ENCODE results near the gene GRIFIN.

Gene GRIFIN

GRCh38 chr7:2445898-2446555, 30.2 kb downstream of the GRIFIN start:
- 94% methylated on average over 21 of the region's 21 CpGs for WGBS
- Histone ChIP-seq H3K4me1 (ENCODE audit: insufficient read depth, low read length) (no peaks in the 10 kb centered on the region), H3K9ac (ENCODE audit: low read depth, low read length) (no peak overlapping the region), H3K27me3 (ENCODE audit: insufficient read depth, low read length) (no peaks in the 10 kb centered on the region), H3K27ac (ENCODE audit: low read depth, low read length) (no peak overlapping the region), H3K36me3 (ENCODE audit: insufficient read depth, low read length) (no peaks in the 10 kb centered on the region), H3K9me3 (ENCODE audit: insufficient read depth, low read depth, low read length) (no peaks in the 10 kb centered on the region), H3K4me3 (ENCODE audit: low read length) (no peak overlapping the region)

- 93% methylated on average over 10 of the region's 10 CpGs for WGBS
- Histone ChIP-seq H3K9ac (ENCODE audit: low read depth, low read length) (no peak overlapping the region), H3K4me3 (ENCODE audit: low read length) (no peak overlapping the region), H3K27me3 (ENCODE audit: insufficient read depth, low read length) (no peaks in the 10 kb centered on the region), H3K36me3 (ENCODE audit: insufficient read depth, low read length) (no peaks in the 10 kb centered on the region), H3K9me3 (ENCODE audit: insufficient read depth, low read depth, low read length) (no peaks in the 10 kb centered on the region), H3K4me1 (ENCODE audit: insufficient read depth, low read length) (no peaks in the 10 kb centered on the region), H3K27ac (ENCODE audit: low read depth, low read length) (no peak overlapping the region)
These were observed 31.2 kb downstream of the GRIFIN start for GRCh38 chr7:2445047-2445446.

GRCh38 chr7:2444476-2444875, 31.7 kb downstream of the GRIFIN start:
- WGBS, result 80% methylated on average over 3 of the region's 3 CpGs
- Histone ChIP-seq H3K9ac (ENCODE audit: low read depth, low read length) (no peak overlapping the region), H3K4me3 (ENCODE audit: low read length) (no peak overlapping the region), H3K27me3 (ENCODE audit: insufficient read depth, low read length) (no peaks in the 10 kb centered on the region), H3K4me1 (ENCODE audit: insufficient read depth, low read length) (no peaks in the 10 kb centered on the region), H3K36me3 (ENCODE audit: insufficient read depth, low read length) (no peaks in the 10 kb centered on the region), H3K27ac (ENCODE audit: low read depth, low read length) (no peak overlapping the region; the same call in 1 of the 2 replicates), H3K9me3 (ENCODE audit: insufficient read depth, low read depth, low read length) (no peaks in the 10 kb centered on the region)

- Histone ChIP-seq H3K4me3 (ENCODE audit: low read length) (no peak overlapping the region), H3K9ac (ENCODE audit: low read depth, low read length) (no peak overlapping the region), H3K36me3 (ENCODE audit: insufficient read depth, low read length) (no peaks in the 10 kb centered on the region), H3K4me1 (ENCODE audit: insufficient read depth, low read length) (no peaks in the 10 kb centered on the region), H3K27ac (ENCODE audit: low read depth, low read length) (no peak overlapping the region), H3K9me3 (ENCODE audit: insufficient read depth, low read depth, low read length) (no peaks in the 10 kb centered on the region), H3K27me3 (ENCODE audit: insufficient read depth, low read length) (no peaks in the 10 kb centered on the region)
- 98% methylated on average over 7 of the region's 9 CpGs for WGBS
These were observed 32.7 kb downstream of the GRIFIN start for GRCh38 chr7:2443491-2443890.

GRCh38 chr7:2441430-2442058, 34.7 kb downstream of the GRIFIN start:
- H3K4me1 ChIP-seq (ENCODE audit: insufficient read depth, low read length), result no peaks in the 10 kb centered on the region
- WGBS, result 93% methylated on average over 5 of the region's 5 CpGs
- no peak overlapping the region for H3K27ac ChIP-seq (ENCODE audit: low read depth, low read length)
- H3K9ac ChIP-seq (ENCODE audit: low read depth, low read length), result no peak overlapping the region
- no peak overlapping the region for H3K4me3 ChIP-seq (ENCODE audit: low read length)
- no peaks in the 10 kb centered on the region for H3K36me3 ChIP-seq (ENCODE audit: insufficient read depth, low read length)
- no peaks in the 10 kb centered on the region for H3K27me3 ChIP-seq (ENCODE audit: insufficient read depth, low read length)
- H3K9me3 ChIP-seq (ENCODE audit: insufficient read depth, low read depth, low read length), result no peaks in the 10 kb centered on the region

GRCh38 chr7:2440608-2441245, 35.5 kb downstream of the GRIFIN start:
- Histone ChIP-seq H3K27me3 (ENCODE audit: insufficient read depth, low read length) (no peaks in the 10 kb centered on the region), H3K9ac (ENCODE audit: low read depth, low read length) (no peak overlapping the region), H3K4me1 (ENCODE audit: insufficient read depth, low read length) (no peaks in the 10 kb centered on the region), H3K36me3 (ENCODE audit: insufficient read depth, low read length) (no peaks in the 10 kb centered on the region), H3K9me3 (ENCODE audit: insufficient read depth, low read depth, low read length) (no peaks in the 10 kb centered on the region), H3K4me3 (ENCODE audit: low read length) (no peak overlapping the region), H3K27ac (ENCODE audit: low read depth, low read length) (no peak overlapping the region)
- 95% methylated on average over 21 of the region's 21 CpGs for WGBS

GRCh38 chr7:2438775-2439174, 37.4 kb downstream of the GRIFIN start:
- H3K9me3 ChIP-seq (ENCODE audit: insufficient read depth, low read depth, low read length), result no peaks in the 10 kb centered on the region
- H3K27ac ChIP-seq (ENCODE audit: low read depth, low read length), result no peak overlapping the region
- no peaks in the 10 kb centered on the region for H3K4me1 ChIP-seq (ENCODE audit: insufficient read depth, low read length)
- H3K4me3 ChIP-seq (ENCODE audit: low read length), result no peak overlapping the region
- H3K9ac ChIP-seq (ENCODE audit: low read depth, low read length), result no peak overlapping the region
- peaks cover 10% of the 10 kb centered on the region for H3K36me3 ChIP-seq (ENCODE audit: insufficient read depth, low read length)
- no peaks in the 10 kb centered on the region for H3K27me3 ChIP-seq (ENCODE audit: insufficient read depth, low read length)
- WGBS, result 95% methylated on average over 13 of the region's 13 CpGs

GRCh38 chr7:2438186-2438585, 38.0 kb downstream of the GRIFIN start:
- Histone ChIP-seq H3K9ac (ENCODE audit: low read depth, low read length) (no peak overlapping the region), H3K27ac (ENCODE audit: low read depth, low read length) (no peak overlapping the region), H3K36me3 (ENCODE audit: insufficient read depth, low read length) (peaks cover 16% of the 10 kb centered on the region), H3K9me3 (ENCODE audit: insufficient read depth, low read depth, low read length) (no peaks in the 10 kb centered on the region), H3K27me3 (ENCODE audit: insufficient read depth, low read length) (no peaks in the 10 kb centered on the region), H3K4me1 (ENCODE audit: insufficient read depth, low read length) (no peaks in the 10 kb centered on the region), H3K4me3 (ENCODE audit: low read length) (no peak overlapping the region)
- 93% methylated on average over 7 of the region's 7 CpGs for WGBS

- no peak overlapping the region for H3K4me3 ChIP-seq (ENCODE audit: low read length)
- H3K27me3 ChIP-seq (ENCODE audit: insufficient read depth, low read length), result no peaks in the 10 kb centered on the region
- H3K27ac ChIP-seq (ENCODE audit: low read depth, low read length), result no peak overlapping the region
- 97% methylated on average over 11 of the region's 16 CpGs for WGBS
- no peaks in the 10 kb centered on the region for H3K9me3 ChIP-seq (ENCODE audit: insufficient read depth, low read depth, low read length)
- no peaks in the 10 kb centered on the region for H3K4me1 ChIP-seq (ENCODE audit: insufficient read depth, low read length)
- H3K9ac ChIP-seq (ENCODE audit: low read depth, low read length), result no peak overlapping the region
- peaks cover 19% of the 10 kb centered on the region for H3K36me3 ChIP-seq (ENCODE audit: insufficient read depth, low read length)
These were observed 38.6 kb downstream of the GRIFIN start for GRCh38 chr7:2437537-2438148.

- H3K9ac ChIP-seq (ENCODE audit: low read depth, low read length), result no peak overlapping the region
- no peak overlapping the region for H3K27ac ChIP-seq (ENCODE audit: low read depth, low read length)
- H3K9me3 ChIP-seq (ENCODE audit: insufficient read depth, low read depth, low read length), result no peaks in the 10 kb centered on the region
- WGBS, result 94% methylated on average over 9 of the region's 9 CpGs
- H3K27me3 ChIP-seq (ENCODE audit: insufficient read depth, low read length), result no peaks in the 10 kb centered on the region
- H3K4me1 ChIP-seq (ENCODE audit: insufficient read depth, low read length), result no peaks in the 10 kb centered on the region
- no peak overlapping the region for H3K4me3 ChIP-seq (ENCODE audit: low read length)
- H3K36me3 ChIP-seq (ENCODE audit: insufficient read depth, low read length), result peaks cover 19% of the 10 kb centered on the region
These were observed 39.1 kb downstream of the GRIFIN start for GRCh38 chr7:2437136-2437535.

- no peaks in the 10 kb centered on the region for H3K4me1 ChIP-seq (ENCODE audit: insufficient read depth, low read length)
- no peaks in the 10 kb centered on the region for H3K27me3 ChIP-seq (ENCODE audit: insufficient read depth, low read length)
- WGBS, result 94% methylated on average over 25 of the region's 25 CpGs
- H3K27ac ChIP-seq (ENCODE audit: low read depth, low read length), result no peak overlapping the region
- no peaks in the 10 kb centered on the region for H3K9me3 ChIP-seq (ENCODE audit: insufficient read depth, low read depth, low read length)
- H3K36me3 ChIP-seq (ENCODE audit: insufficient read depth, low read length), result peaks cover 19% of the 10 kb centered on the region
- no peak overlapping the region for H3K9ac ChIP-seq (ENCODE audit: low read depth, low read length)
- no peak overlapping the region for H3K4me3 ChIP-seq (ENCODE audit: low read length)
These were observed 39.7 kb downstream of the GRIFIN start for GRCh38 chr7:2436341-2437104.

Data from HUES64 (cell line).